Common myeloid progenitor, CD34-positive (primary cell): ENCODE data around the gene PTK6.

Experiments used
- CTCF ChIA-PET: fragments of 350-600 bp; sonication (Branson Sonifier 250); formaldehyde crosslinking; loops from one replicate; lab custom pipeline; 2021; ENCODE audit warnings: antibody characterized with exemption; lab: Charles Lee
- POLR2A ChIA-PET: fragments of 350-600 bp; sonication (Branson Sonifier 250); formaldehyde crosslinking; loops from one replicate; lab custom pipeline; 2021; ENCODE audit warnings: antibody characterized with exemption; lab: Charles Lee
- DNase-seq, 3 donors: peaks; one replicate each; pipeline versions ENCODE4 v3.0.0 to v3.0.0-alpha.2; 2013
- H3K27ac ChIP-seq, 2 experiments: 1 replicate in 1 of 2; 2 replicates in 1 of 2; pipeline ENCODE4 v1.7.0; 2013; ENCODE audit warnings: inconsistent platforms in 2 of 2, low read length in 2 of 2, mild to moderate bottlenecking in 2 of 2, low read depth in 1 of 2, moderate library complexity in 1 of 2; ENCODE audit not compliant: severe bottlenecking in 2 of 2, insufficient read depth in 1 of 2, poor library complexity in 1 of 2
- H3K27me3 ChIP-seq, 5 experiments: replicated peaks in 2 of 5; 1 replicate in 3 of 5; 2 replicates in 2 of 5; pipeline versions ENCODE4 v1.6.1 to v1.7.0; 2013; ENCODE audit warnings: low read length in 4 of 5, mild to moderate bottlenecking in 2 of 5, moderate library complexity in 2 of 5, inconsistent platforms in 1 of 5; ENCODE audit not compliant: insufficient read depth in 5 of 5, control insufficient read depth in 4 of 5
- H3K36me3 ChIP-seq, 4 experiments: 1 replicate in 2 of 4; 2 replicates in 2 of 4; pipeline versions ENCODE4 v1.6.1 to v1.7.0; 2013; ENCODE audit warnings: low read length in 3 of 4, control low read depth in 1 of 4, mild to moderate bottlenecking in 1 of 4; ENCODE audit not compliant: control insufficient read depth in 4 of 4, insufficient read depth in 4 of 4
- H3K4me1 ChIP-seq, 4 experiments: 1 replicate in 3 of 4; 2 replicates in 1 of 4; pipeline versions ENCODE4 v1.6.1 to v1.7.1; 2013; ENCODE audit warnings: low read length in 3 of 4, mild to moderate bottlenecking in 3 of 4, control low read depth in 1 of 4, inconsistent platforms in 1 of 4, moderate library complexity in 1 of 4; ENCODE audit not compliant: control insufficient read depth in 4 of 4, insufficient read depth in 4 of 4; ENCODE audit errors: control extremely low read depth in 1 of 4
- H3K4me3 ChIP-seq, 7 experiments: 1 replicate in 4 of 7; 2 replicates in 3 of 7; pipeline versions ENCODE4 v1.5.1 to v1.7.0; 2013; ENCODE audit warnings: mild to moderate bottlenecking in 7 of 7, low read length in 6 of 7, moderate library complexity in 6 of 7, inconsistent platforms in 2 of 7, low read depth in 2 of 7, control low read depth in 1 of 7; ENCODE audit not compliant: insufficient read depth in 4 of 7, control insufficient read depth in 1 of 7; ENCODE audit errors: extremely low read depth in 1 of 7
- H3K9me3 ChIP-seq, 5 experiments: 1 replicate in 4 of 5; 2 replicates in 1 of 5; pipeline versions ENCODE4 v1.6.1 to v1.7.1; 2013; ENCODE audit warnings: low read length in 4 of 5, mild to moderate bottlenecking in 2 of 5, inconsistent platforms in 1 of 5, low read depth in 1 of 5, moderate library complexity in 1 of 5; ENCODE audit not compliant: control insufficient read depth in 4 of 5, insufficient read depth in 2 of 5; ENCODE audit errors: control extremely low read depth in 1 of 5
- WGBS: methylation state at CpG from one replicate; pipeline ENCODE4 v1.1.5; 2013; ENCODE audit not compliant: insufficient coverage; 5-methylcytosine and 5-hydroxymethylcytosine counted together

PTK6 gene

DNA sequence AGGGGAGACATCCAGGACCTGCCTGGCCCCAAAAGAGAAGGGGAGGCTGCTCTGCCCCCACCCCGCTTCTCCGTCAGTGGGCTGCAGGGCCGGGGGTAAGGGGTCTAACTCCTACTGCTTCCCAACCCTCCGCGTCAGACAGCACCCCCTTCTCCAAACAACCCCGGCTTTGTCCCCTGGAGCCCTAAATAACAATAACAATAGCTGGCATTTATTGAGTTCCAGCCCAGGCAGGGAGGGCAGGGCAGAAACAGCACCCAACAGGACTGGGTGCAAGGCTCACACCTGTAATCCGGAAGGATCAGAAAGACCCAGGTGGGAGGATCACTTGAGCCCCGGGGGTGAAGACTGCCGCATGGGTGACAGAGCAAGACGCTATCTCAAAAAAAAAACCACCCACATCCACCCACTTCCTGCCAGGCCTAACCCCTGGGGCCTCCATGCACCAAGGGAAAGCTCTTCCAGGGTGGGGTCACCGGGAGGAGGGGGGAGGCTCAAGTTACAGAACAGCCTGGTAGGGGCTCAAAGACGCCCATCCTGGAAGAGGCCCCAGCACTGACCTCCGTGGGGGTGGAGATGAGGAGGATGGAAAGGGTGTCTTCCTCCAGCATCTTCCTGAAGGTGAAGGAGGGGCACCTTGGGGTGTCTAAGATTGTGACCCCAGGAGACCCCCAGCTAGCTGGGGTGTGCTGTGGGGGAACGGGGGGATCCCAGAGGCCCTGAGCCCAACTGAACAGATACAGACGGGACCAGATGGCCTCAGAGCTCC, 15.5 kb upstream of the PTK6 start:
- peaks cover 0 to 26% (median 6%) of the 10 kb centered on the region in 5 experiments for H3K27me3 ChIP-seq
- ChIA-PET POLR2A (no interaction called here), CTCF (interaction anchor here (0.5 to 1.9 kb wide), 5 partner anchors 9 to 116 kb away, joined by 3 to 5 read pairs (median 3); no protein-coding TSS in a partner anchor)
- peak overlapping the region in 4 of 7 experiments; percentile 5 to 61 (median 47) for H3K4me3 ChIP-seq
- no peaks in the 10 kb centered on the region for H3K36me3 ChIP-seq
- peak overlapping the region in 1 of 2 experiments; percentile 3 for H3K27ac ChIP-seq
- DNase-seq = peak; percentile 67 to 89 (median 84)
- H3K9me3 ChIP-seq = no peaks in the 10 kb centered on the region
- 3% methylated on average over 5 of the region's 15 CpGs for WGBS
- peaks cover 0 to 25% (median 24%) of the 10 kb centered on the region in 4 experiments for H3K4me1 ChIP-seq

DNA sequence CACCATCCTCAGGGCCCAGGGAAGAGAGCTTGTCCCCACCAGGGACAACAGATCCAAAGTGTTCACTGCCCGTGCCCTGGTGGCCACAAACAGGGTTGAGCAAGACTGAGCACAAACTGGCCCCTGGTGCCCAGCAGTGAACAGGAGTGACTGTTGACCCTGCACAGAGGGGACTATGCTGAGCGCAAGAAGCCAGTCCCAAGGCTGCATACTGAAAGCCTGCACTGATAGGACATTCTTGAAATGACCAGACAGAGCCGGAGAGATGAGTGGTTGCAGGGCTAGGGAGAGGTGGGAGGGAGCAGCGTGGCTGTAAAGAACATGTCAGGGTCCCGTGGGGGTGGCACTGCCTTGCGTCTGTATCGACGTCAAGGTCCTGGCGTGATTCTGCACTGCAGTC, 13.9 kb upstream of the PTK6 start:
- ChIA-PET POLR2A (interaction anchor here (0.6 to 0.8 kb wide), 3 partner anchors 49 to 81 kb away, joined by 3 read pairs; no protein-coding TSS in a partner anchor), CTCF (interaction anchor here (1.3 to 1.5 kb wide), 2 partner anchors 10 to 142 kb away, joined by 3 read pairs; no protein-coding TSS in a partner anchor)
- Histone ChIP-seq H3K36me3 (no peaks in the 10 kb centered on the region), H3K27ac (no peak overlapping the region), H3K4me1 (peaks cover 0 to 25% (median 24%) of the 10 kb centered on the region in 4 experiments), H3K27me3 (peaks cover 0 to 42% (median 9%) of the 10 kb centered on the region in 5 experiments), H3K4me3 (no peak overlapping the region), H3K9me3 (no peaks in the 10 kb centered on the region)
- DNase-seq = no peak
- 95% methylated on average over 4 of the region's 9 CpGs for WGBS

DNA sequence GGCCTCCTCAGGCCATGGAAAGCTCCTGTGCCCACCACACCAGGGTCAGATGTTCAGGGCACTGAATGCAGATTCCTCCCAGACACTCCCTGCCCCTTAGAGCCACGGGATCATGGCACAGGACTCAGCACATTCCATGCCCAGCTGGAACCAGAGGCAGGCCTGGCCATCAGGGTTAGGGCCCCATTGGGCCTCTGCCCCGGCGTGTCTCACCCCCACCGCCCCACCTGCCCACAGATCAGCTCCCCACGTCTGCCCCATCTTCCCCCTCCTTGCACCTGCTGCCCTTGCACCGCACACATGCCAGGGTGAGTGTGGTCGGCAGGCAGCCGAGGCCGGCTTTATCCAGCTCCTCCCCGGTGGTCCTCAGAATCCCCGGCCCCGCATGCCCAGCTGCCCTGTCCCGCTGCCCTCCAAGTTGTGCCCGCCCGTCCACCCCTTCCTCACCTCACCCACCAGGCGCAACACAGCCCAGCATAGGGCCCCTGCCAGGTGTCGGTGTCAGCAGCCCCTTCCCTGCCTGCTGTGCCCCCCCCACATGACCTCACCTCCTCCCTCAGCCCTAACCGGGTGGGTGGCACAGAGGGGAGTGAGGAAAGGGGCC, 12.6 kb upstream of the PTK6 start:
- POLR2A ChIA-PET = no interaction called here
- Histone ChIP-seq H3K4me1 (peaks cover 0 to 25% (median 23%) of the 10 kb centered on the region in 4 experiments), H3K9me3 (no peaks in the 10 kb centered on the region), H3K27me3 (peaks cover 0 to 36% (median 11%) of the 10 kb centered on the region in 5 experiments), H3K36me3 (no peaks in the 10 kb centered on the region), H3K4me3 (no peak overlapping the region), H3K27ac (no peak overlapping the region)
- CTCF ChIA-PET = interaction anchor here (0.9 to 1.5 kb wide), 3 partner anchors 12 to 140 kb away, joined by 3 read pairs; no protein-coding TSS in a partner anchor
- 95% methylated on average over 8 of the region's 18 CpGs for WGBS
- DNase-seq = no peak

DNA sequence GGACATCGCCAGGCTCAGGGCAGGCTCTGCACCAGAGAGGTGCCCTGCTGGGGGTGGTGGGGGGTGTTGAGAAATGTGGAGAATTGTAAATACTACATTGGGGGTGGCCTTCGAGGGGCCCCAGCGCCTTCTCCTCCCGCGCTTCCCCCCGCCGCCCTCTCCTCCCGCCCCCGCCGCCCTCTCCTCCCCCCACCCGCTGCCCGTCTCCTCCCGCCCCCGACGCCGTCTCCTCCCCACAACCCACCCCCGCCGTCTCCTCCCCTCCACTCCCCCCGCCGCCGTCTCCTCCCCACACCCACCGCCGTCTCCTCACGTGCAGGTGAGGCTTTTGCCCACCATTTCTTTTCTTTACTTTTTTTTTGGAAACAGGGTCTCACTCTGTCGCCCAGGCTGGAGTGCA, 11.8 kb upstream of the PTK6 start:
- ChIA-PET CTCF (interaction anchor here (0.9 kb wide), 1 partner anchor 12 kb away, joined by 3 read pairs; no protein-coding TSS in a partner anchor), POLR2A (no interaction called here)
- Histone ChIP-seq H3K4me3 (no peak overlapping the region), H3K4me1 (peaks cover 0 to 17% (median 17%) of the 10 kb centered on the region in 4 experiments), H3K36me3 (no peaks in the 10 kb centered on the region), H3K27ac (no peak overlapping the region), H3K27me3 (peaks cover 0 to 32% (median 7%) of the 10 kb centered on the region in 5 experiments), H3K9me3 (no peaks in the 10 kb centered on the region)
- 47% methylated on average over 5 of the region's 25 CpGs for WGBS
- DNase-seq = no peak

DNA sequence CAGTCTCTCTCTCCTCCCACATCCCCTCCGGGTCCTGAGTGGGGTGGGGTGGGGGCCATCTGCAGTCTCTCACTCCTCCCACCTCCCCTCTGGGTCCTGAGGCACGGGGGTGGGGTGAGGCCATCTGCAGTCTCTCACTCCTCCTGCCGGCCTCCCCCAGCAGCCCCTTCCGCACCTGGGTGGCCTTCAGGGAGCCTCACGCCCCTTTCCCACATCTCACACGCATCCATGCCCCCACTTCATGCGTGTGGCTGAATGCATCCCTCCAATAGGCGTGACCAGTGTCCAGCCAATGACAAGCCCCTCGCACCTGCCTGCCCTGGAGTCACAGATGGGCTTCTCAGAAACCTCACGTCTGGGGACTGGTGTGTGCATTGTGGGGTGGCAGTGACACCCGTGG, 11.4 kb upstream of the PTK6 start:
- Histone ChIP-seq H3K9me3 (no peaks in the 10 kb centered on the region), H3K36me3 (no peaks in the 10 kb centered on the region), H3K27ac (no peak overlapping the region), H3K27me3 (peaks cover 0 to 32% (median 7%) of the 10 kb centered on the region in 5 experiments), H3K4me3 (no peak overlapping the region), H3K4me1 (peaks cover 0 to 14% (median 13%) of the 10 kb centered on the region in 4 experiments)
- 60% methylated on average over 3 of the region's 11 CpGs for WGBS
- DNase-seq = no peak
- POLR2A ChIA-PET = no interaction called here
- CTCF ChIA-PET = interaction anchor here (0.9 kb wide), 1 partner anchor 12 kb away, joined by 3 read pairs; no protein-coding TSS in a partner anchor

DNA sequence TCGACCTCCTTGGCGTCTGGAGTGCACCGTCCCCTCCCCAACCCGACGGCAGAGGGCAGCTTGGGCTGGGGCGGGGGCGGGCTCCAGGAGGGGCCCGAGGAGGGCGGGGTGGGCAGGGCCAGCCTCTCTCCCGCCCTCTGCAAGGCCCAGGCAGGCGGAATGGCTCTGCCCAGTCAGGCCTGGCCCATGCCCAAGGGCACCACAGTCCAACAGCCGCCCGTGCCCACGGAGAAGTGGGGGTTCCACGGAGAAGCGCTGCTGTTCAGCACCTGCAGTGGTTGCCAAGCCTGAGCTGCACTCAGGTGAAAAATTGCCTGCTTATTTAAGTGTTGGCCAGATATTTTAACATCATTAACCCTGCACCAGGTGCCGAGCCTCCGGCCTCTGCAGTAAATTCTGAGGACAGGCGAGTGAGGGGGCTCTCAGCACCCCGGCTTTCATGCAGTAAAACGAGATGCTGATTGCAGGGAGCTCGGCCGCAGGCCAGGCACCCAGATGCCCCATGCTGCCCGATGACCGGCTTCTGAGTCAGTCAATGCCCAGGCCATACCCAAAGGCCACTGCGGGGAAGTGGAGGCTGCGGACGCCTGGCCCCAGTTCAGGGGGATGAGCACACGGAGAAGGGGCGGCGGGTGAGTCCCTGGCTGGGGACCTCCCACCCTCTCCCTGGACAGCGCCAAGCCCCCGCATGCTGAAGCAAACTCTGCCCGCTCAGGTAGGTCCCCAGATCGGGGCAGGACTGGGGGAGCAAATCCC, 10.7 kb upstream of the PTK6 start, which contains the start of gene SRMS:
TSS of gene SRMS (minus strand) at position 25 of the 756 bp plus-strand sequence. CDS start 286 bp downstream, outside the sequence.
- POLR2A ChIA-PET = no interaction called here
- H3K9me3 ChIP-seq = no peaks in the 10 kb centered on the region
- no peak within 1 kb of the TSS for H3K4me3 ChIP-seq
- no peaks in the 10 kb centered on the region for H3K36me3 ChIP-seq
- CTCF ChIA-PET = interaction anchor here (2.3 kb wide), 1 partner anchor 10 kb away, joined by 9 read pairs; the partner anchor contains the start of gene PTK6
- peaks cover 0 to 11% (median 8%) of the 10 kb centered on the region in 4 experiments for H3K4me1 ChIP-seq
- no peak within 1 kb of the TSS for H3K27ac ChIP-seq
- H3K27me3 ChIP-seq = peaks cover 0 to 32% (median 7%) of the 10 kb centered on the region in 5 experiments
- WGBS = 72% methylated on average over 18 of the region's 35 CpGs
- no peak for DNase-seq
